ENCODE results near the gene NR1H2.

GRCh38 chr19:50394017-50394416, 17.8 kb downstream of the NR1H2 start:
- TF ChIP-seq, protein P1, sequence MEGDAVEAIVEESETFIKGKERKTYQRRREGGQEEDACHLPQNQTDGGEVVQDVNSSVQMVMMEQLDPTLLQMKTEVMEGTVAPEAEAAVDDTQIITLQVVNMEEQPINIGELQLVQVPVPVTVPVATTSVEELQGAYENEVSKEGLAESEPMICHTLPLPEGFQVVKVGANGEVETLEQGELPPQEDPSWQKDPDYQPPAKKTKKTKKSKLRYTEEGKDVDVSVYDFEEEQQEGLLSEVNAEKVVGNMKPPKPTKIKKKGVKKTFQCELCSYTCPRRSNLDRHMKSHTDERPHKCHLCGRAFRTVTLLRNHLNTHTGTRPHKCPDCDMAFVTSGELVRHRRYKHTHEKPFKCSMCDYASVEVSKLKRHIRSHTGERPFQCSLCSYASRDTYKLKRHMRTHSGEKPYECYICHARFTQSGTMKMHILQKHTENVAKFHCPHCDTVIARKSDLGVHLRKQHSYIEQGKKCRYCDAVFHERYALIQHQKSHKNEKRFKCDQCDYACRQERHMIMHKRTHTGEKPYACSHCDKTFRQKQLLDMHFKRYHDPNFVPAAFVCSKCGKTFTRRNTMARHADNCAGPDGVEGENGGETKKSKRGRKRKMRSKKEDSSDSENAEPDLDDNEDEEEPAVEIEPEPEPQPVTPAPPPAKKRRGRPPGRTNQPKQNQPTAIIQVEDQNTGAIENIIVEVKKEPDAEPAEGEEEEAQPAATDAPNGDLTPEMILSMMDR (IDR thresholded peaks at IDR 0.05; ENCODE audit: poor library complexity): no peak
- TF ChIP-seq EZH2phosphoT487 (IDR thresholded peaks at IDR 0.05; ENCODE audit: low read depth, severe bottlenecking, unreplicated experiment): no peak
